Measurements from ENCODE around the gene KCNAB1.

DNA sequence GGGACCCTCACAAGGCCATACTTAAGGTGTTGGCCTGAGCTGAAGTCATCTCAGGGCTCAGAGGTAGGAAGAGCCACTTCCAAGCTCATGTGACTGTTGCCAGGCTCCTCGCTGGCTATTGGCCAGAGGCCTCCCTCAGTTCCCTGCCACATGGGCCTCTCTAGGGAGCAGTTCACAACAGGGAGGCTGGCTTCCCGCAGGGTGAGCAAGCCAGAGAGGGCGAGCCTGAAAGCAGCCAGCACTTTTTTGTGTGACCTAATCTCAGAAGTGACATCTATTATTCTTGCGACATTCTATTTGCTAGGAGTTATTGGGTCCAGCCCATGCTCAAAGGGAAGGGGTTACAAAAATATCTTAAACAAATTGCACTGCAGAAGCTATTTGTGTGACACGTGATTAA is 233.2 kb downstream of the KCNAB1 start:
- TF ChIP-seq, protein P1, sequence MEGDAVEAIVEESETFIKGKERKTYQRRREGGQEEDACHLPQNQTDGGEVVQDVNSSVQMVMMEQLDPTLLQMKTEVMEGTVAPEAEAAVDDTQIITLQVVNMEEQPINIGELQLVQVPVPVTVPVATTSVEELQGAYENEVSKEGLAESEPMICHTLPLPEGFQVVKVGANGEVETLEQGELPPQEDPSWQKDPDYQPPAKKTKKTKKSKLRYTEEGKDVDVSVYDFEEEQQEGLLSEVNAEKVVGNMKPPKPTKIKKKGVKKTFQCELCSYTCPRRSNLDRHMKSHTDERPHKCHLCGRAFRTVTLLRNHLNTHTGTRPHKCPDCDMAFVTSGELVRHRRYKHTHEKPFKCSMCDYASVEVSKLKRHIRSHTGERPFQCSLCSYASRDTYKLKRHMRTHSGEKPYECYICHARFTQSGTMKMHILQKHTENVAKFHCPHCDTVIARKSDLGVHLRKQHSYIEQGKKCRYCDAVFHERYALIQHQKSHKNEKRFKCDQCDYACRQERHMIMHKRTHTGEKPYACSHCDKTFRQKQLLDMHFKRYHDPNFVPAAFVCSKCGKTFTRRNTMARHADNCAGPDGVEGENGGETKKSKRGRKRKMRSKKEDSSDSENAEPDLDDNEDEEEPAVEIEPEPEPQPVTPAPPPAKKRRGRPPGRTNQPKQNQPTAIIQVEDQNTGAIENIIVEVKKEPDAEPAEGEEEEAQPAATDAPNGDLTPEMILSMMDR (IDR thresholded peaks at IDR 0.05; ENCODE audit: extremely low read depth in 1 of 2, insufficient read depth in 1 of 2, low read depth in 1 of 2, low read length in 2 of 2): no peak
- TF ChIP-seq, protein P2, sequence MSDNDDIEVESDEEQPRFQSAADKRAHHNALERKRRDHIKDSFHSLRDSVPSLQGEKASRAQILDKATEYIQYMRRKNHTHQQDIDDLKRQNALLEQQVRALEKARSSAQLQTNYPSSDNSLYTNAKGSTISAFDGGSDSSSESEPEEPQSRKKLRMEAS (IDR thresholded peaks at IDR 0.05; ENCODE audit: insufficient read depth, insufficient read length): no peak

All from endothelial cell of umbilical vein (primary cell).